HG02943 (cell line): Measurements from ENCODE around the gene GNAS.
"Not testable (repeated sequence)": the region's sequence is repeated elsewhere in the genome, so short reads cannot be mapped to it uniquely, and the experiment has no call there.

Experiments used
- ATAC-seq: cut with Tn5 transposase; IDR thresholded peaks from one replicate; pipeline ENCODE4 v1.9.1; 2021; ENCODE audit warnings: mild to moderate bottlenecking, low read depth, moderate library complexity; ENCODE audit not compliant: unreplicated experiment

The GNAS gene

DNA sequence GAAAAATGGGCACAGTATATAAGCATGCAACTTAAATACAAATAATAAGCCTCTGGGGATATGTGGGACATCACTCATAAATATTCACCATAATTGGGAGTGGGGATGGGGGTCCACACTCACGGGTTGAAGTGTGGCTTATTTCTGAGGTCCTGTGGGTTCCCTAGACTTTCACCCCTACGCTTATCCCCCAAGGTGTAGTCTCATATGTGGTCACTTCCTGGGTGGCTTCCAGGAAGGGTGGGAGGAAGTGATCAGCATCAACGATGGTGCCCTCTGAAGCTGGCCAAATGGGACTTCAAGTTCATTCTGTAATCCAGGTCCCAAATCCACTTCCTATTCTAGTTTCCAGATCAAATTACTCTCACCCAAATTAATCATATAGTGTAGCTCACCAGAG is 59.5 kb downstream of the GNAS start:
- ATAC-seq: no peak

DNA sequence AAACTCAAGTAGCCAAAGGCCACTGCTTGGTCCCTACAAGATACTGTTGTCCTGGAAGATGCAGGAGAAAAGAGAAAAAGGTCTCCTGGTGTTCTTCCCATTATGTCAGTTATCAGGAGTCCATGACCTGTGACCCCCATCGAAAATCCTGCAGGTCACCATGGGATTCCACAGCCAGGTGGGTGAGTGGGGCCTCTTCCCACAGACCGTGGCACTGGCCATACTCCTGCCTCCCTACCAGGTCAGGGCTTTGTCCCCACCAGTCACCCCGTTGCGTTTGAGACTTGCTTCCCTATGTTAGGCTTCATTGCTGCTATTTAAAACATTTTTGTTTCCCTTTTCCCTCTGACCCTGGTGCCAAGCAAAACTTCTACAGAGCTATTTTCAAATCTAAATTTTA is 60.6 kb downstream of the GNAS start:
- ATAC-seq: no peak

DNA sequence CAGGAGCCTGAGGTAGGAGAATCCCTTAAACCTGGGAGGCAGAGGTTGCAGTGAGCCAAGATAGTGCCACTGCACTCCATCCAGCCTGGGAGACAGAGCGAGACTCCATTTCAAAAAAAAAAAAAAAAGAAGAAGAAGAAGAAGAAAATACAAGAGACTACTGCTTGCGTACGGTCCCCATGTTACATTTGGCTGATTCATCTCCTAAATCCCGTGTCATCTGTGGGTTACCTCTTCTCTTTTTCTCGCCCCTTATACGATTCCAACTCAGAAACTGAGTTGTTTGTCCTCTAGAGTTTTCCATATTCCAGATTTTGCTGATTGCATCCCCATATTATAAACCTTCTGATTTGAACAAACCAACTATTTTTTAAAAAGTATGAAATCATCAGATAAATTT is 66.1 kb downstream of the GNAS start:
- no peak for ATAC-seq

DNA sequence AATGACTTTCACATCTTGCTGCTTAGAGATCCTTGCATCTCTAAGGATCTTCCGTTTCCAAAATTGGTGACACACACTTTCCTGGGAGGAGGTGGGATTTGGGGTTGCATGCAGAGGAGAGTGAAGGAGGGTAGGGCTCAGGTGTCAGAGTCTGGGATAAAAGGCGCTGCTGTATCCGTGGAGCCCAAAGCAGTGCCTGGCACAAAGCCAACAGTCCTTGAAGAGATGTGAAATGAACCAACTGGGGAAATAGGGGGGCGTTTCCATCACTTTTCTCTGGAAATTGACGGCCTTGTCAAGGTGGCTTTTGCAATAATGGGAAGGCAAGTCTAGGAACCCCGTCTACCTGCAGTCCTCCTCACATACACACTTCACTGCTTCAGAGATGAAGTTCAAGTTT is 69.0 kb downstream of the GNAS start:
- ATAC-seq: no peak

DNA sequence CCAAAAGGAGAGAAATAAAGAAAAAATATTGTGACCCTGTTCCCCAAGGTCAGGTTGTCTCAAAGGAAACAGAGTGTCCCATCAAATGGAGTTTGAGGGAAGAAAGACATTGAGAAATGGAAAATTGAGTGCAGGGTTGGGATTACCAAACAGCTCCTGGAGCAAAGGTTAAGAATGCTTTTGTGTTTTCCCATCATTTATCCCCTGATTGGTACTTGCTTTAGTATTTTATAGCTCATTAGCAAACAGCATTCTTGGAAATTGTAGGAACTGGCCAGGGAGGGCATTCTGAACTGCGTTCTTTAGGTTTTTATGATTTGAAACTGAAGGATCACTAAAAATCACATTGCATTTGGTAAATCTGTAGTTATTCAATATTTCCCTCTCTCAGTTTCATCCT is 69.5 kb downstream of the GNAS start:
- ATAC-seq: no peak

DNA sequence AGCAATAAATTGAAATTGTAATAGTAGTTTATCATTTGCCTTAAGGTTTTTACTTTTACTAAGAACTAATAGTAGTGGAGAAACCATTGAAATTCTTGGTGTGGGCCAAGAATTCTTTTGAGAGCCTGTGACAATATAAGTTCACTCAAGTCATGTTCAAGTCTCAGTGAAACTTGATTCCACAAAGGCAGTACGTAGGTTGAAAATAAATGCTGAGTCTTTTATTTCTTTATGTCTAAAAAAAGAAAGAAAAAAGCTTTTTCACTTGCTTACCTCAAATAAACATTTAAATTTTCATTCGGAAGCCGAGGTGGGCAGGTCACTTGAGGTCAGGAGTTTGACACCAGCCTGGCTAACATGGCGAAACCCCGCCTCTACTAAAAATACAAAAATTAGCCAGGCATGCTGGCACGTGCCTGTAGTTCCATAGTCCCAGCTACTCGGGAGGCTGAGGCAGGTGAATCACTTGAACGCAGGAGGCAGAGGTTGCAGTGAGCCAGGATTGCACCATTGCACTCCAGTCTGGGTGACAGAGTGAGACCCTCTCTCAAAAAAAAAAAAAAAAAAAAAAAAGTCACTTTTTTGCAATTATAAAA is 70.7 kb downstream of the GNAS start:
- ATAC-seq: no peak

DNA sequence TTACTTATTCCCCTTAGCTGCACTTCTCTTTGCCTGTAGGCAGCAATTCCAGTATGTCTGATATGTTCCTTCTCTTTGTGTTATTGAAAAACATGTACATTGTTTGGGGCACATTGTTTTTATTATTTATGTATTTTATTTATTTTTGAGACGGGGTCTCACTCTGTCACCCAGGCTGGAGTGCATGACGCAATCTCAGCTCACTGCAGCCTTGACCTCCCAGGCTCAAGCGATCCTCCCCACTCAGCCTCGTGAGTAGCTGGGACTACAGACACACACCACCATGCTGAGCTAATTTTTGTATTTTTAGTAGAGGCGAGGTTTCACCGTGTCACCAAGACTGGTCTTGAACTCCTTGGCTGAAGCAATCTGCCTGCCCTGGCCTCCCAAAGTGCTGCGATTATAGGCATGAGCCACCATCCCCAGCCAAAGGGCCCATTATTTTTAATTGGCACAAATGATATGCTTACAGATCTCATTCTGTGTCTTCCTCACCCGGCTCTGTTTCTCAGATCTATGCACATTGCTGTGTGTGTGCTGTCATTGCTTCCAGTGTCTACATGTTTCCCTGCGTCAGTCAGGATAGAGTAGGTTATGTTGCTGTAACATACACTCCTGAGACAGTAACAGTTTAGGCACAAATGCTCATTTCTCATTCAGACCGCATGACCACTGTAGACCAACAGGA is 74.4 kb downstream of the GNAS start:
- ATAC-seq: no peak

DNA sequence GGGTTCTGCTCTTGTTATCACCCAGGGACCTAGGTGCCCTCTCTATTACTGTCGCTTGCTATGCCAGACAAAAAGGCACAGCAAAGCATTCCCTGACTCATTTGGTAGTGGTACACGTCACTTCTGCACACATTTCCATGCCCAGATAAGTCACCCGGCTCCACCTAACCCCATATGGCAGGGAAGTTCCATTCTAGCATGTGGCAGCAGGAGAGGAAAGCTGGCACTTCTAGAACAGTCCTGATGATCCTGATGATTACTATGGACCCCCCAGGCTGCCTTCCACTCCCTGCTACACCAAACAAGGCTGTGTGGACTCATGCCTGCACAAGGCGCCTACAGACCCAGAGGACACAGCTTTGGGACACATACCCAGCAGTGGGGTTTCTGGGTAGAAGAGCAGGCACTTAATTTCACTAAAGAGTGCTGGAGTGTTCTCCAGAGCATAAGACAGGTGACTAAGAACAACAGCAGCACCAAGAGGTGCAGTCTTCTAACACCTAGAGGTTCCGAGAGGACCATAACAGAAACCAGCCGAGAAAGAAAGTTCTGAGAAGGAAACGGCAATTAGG is 75.1 kb downstream of the GNAS start:
- ATAC-seq: no peak

DNA sequence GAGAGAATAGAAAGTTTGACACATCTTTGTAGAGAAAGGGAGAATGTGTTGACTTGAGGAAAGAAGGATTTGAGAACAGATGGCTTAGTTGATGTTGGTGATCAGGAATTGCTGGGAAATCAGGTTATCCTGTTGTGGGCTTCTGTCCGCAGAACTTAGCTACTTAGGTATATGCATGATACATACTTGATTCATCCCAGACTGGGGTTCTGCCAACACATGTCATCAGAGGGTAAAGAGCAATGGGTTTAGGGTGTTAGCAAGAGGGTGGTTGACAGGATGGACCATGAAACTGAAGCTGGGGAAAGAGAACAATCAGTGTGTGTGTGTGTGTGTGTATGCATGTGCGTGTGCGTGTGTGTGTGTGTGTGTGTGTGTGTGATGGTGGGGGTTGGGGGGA is 78.0 kb downstream of the GNAS start:
- ATAC-seq: no peak

DNA sequence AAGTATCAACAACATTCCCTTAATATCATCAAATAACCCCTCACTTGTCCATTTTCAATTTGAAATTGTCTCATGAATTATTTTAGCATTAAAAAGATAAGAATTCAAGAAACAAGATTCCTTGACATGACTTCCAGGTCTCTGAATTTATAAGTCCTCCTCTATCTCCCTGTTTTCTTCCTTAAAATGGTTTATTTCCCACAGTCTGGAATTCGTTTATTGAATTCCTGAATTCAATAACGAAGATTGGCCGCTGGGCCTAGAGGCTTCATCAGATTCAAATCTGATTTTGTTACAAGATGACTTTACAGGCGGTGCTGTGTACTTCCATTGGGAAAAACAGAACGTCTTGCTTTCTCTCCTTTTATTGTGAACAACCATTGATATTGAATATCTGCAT is 79.7 kb downstream of the GNAS start:
- no peak for ATAC-seq

DNA sequence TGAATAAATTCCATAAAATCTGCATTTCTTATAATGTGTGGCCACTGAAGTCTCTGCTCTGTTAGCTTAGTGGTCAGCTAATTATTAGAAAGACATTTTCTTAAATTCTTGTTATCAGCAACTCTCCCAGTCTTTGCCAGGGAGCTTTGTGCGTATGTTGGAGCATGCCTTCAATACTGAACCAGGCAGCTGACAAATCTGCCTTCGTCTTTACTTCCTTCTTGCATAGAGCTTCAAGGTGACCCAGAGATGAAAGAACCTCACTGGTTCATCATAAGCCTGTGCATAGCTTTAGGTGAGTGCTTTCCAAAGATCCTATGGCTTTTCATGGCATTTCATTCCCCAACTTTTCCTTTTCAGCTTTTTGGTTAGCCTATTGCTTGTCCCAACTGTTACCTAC is 85.6 kb downstream of the GNAS start:
- ATAC-seq: no peak

DNA sequence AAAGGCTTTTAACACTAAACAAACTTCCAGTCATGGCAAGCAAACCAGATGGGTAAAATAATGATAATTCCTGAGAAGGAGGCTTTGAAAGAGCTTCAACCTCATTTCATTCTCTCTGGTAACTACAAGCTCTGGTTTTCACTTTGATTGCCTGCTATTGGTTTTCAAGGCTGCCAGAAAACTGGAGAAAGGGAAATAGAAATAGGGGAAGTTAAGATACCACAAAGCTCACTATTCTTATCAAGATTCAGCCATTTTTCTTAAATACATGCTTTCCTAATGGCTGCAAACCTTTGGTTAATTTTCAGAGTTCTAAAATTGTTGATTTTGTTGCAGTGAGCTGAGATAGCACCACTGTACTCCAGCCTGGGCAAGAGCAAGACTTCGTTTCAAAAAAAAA is 86.0 kb downstream of the GNAS start:
- ATAC-seq: no peak

DNA sequence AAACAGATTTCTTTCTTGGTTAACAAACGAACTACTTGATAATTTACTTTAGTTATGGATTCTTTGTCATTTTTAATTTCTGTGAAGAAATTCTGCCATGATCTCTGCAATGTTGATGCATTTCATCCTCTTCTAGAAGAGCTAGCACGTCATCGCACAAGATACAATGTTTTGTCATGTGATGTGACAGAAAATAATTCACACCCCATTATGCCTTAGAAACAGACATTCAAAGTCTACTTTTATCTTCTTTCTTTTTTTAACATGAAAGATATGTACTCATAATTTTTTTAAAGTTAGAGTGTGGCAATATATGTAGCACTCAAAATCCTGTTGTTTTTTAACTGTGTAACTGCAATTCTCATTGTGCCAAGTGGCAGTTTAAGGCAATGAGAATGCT is 89.0 kb downstream of the GNAS start:
- ATAC-seq: no peak

DNA sequence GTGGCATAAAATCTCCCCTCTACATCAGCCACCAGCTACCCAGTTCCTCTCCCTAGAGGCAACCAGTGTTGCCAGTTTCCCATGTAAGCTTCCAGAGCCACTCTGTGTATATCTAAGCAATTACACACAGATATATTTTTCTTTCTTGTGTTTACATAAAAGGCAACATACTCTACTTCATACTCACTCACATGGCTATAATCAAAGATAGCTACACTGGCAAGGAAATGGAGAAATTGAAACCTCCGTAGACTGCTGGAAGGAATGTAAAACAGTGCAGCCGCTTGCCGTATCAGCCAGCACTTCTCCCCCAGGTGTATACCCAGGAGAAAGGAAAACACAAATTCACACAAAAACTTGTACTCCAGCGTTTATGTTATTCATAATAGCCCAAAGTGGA is 90.0 kb downstream of the GNAS start:
- no peak for ATAC-seq

DNA sequence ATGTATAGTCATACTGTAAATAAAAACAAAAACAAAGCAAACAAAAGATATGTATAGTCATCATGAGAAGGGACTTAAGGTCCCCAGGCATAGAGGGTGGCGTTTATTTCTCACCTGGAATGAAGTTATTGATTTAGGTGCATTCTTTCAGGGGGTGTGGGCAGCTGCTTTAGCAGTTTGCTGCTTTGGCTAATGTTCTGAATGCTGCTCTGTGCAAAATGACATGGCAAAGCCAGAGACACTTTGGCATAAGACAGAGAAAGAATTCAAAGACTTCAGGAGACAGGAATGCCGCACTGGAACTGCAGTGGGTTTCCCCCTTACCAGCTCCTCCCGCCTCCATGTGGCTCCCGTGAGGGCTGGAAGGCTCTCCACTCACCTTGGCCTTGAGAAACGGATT is 92.1 kb downstream of the GNAS start:
- no peak for ATAC-seq

DNA sequence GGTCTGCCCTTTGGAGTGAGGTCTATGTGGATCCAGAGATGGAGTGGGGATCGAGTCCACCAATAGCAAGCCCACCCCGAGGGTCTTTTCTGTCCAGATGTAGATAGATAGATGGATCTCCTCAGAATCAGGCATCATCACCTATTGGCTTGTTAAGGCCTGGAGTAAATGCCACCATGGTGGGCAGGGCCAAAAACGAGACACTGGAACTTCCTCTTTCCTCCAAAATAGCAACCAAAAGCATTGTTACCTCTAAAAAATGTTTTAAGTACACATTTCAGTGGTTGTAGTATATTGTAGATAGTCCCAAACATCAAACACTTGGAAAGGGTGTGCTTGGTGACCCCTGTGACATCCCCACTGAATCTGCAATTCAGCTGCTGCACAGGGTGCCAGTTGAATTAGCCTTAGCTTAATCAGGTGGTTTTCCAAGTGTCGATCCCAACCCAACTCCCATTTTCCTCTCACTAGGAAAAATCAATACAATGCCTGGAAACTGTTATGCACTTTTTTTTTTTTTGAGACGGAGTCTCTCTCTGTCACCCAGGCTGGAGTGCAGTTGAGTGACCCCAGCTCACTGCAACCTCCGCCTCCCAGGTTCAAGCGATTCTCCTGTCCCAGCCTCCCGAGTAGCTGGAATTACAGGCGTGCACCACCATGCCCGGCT is 93.6 kb downstream of the GNAS start:
- no peak for ATAC-seq

DNA sequence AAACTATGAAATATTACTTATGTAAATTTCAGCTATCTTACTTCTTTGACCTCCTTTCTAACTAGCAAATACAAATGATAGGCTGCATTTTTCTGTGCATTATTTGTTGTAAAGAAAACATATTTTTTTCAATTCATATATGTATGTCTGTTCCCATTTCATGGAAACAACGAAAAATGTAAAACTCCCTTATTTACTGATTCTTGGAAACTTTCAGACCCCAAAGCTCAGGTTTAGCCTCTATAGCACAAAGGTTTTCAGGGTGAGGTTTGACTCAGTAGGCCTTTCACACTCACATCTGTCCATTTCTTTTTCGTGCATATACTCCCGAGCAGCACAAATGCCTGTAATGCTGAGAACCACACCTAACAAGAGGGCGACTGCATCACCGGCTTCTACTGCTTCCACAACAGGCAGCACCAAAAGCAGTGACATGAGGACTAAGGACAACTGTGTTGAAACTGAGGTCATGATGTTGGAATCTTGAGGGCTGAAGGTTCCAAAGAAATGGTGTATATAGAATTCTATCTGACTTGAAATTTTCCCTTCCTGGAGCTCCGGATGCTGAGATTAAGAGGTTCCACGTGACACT is 95.4 kb downstream of the GNAS start:
- not testable (repeated sequence) for ATAC-seq

DNA sequence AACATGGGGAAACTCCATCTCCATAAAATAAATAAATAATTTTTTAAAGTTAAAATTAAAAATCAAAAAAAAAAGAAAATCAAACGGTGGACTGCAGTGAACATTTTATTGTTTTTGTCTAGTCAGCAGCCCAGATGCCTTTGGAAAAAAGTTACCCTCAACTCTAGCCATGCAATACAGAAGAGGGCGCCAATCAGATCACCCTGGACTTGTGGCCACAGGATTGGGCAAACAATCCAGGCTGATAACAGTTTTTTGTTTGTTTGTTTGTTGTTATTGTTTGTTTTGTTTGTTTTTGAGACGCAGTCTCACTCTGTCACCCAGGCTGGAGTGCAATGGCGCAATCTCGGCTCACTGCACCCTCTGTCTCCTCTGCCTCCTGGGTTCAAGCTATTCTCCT is 98.1 kb downstream of the GNAS start:
- ATAC-seq: no peak

DNA sequence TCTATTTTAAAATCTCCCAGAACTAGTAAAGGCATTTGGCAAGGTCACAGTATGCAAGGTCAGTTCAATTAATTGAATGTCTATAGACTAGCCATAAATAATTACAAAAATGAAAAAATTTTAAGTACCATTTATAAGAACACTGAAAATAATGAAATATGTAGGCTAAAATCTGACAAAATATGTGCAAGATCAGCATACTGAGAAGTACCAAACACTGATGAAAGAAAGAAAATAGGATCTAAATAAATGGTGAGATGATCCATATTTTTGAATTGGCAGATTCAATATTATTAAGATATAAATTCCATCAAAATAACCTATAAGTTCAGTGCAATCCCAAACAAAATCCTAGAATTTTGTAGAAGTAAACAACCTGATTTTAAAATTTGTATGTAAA is 100.5 kb downstream of the GNAS start:
- no peak for ATAC-seq

DNA sequence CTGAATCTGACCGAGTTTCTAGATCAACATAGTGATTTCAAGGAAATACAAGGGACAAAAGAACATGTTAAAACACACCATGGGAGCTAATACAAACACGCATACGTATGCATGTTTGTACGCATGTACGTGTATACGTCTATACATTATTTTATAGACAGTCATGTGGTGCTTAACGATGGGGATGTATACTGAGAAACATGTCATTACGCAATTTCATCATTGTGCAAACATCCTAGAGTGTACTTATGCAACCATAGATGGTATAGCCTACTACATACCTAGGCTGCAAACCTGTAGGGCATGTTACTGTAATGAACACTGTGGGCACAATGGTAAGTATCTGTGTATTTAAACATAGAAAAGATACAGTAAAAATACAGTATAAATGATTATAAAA is 103.6 kb downstream of the GNAS start:
- ATAC-seq: no peak

DNA sequence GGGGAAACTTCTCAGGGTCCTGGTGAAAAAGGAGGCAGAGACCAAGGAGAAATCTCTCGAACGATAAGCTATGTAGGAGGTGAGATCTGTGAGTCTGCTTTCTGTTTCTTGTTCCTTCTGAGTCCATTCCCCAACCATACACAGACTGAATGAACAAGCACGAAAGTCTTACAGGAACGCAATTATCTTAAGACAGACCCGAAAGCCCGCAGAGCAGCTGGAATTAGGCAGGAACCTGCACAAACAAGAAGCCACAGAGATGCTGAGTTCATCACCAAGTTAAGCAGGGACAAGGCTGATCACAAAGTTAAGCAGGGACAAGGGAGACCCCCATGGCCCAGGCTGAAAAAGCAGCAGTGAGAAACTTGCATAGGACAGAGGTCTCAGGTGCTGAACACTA is 107.1 kb downstream of the GNAS start:
- ATAC-seq: no peak
